ENCODE data around the gene ABCC4.

The ABCC4 gene

GRCh38 chr13:95226050-95226449 is 75.2 kb downstream of the ABCC4 start:
- Histone ChIP-seq H3K36me3 (ENCODE audit: insufficient read depth, low read length) (no peaks in the 10 kb centered on the region), H3K9ac (ENCODE audit: low read depth, low read length) (no peak overlapping the region)

GRCh38 chr13:95224064-95224463 is 77.2 kb downstream of the ABCC4 start:
- peaks cover 3% of the 10 kb centered on the region for H3K36me3 ChIP-seq (ENCODE audit: insufficient read depth, low read length)
- no peaks in the 10 kb centered on the region for H3K9me3 ChIP-seq (replicated peaks; ENCODE audit: low read length)
- H3K4me1 ChIP-seq (ENCODE audit: control insufficient read depth, insufficient read depth, low read length) = no peaks in the 10 kb centered on the region
- H3K4me3 ChIP-seq (ENCODE audit: low read length) = no peak overlapping the region
- H3K4me2 ChIP-seq (ENCODE audit: low read length) = no peak overlapping the region
- no peaks in the 10 kb centered on the region for H3K27me3 ChIP-seq (ENCODE audit: control insufficient read depth, insufficient read depth, low read length)
- H3K9ac ChIP-seq (ENCODE audit: low read depth, low read length) = no peak overlapping the region

More at GRCh38 chr13:95226050-95226449, 75.2 kb downstream of the ABCC4 start:
- no peak overlapping the region for H3K4me3 ChIP-seq (ENCODE audit: low read length)
- no peaks in the 10 kb centered on the region for H3K27me3 ChIP-seq (ENCODE audit: control insufficient read depth, insufficient read depth, low read length)
- no peaks in the 10 kb centered on the region for H3K9me3 ChIP-seq (replicated peaks; ENCODE audit: low read length)
- H3K4me2 ChIP-seq (ENCODE audit: low read length) = no peak overlapping the region
- H3K4me1 ChIP-seq (ENCODE audit: control insufficient read depth, insufficient read depth, low read length) = no peaks in the 10 kb centered on the region

- Histone ChIP-seq H3K36me3 (ENCODE audit: insufficient read depth, low read length) (peaks cover 3% of the 10 kb centered on the region), H3K4me2 (ENCODE audit: low read length) (no peak overlapping the region), H3K27me3 (ENCODE audit: control insufficient read depth, insufficient read depth, low read length) (no peaks in the 10 kb centered on the region), H3K4me1 (ENCODE audit: control insufficient read depth, insufficient read depth, low read length) (no peaks in the 10 kb centered on the region), H3K9me3 (replicated peaks; ENCODE audit: low read length) (no peaks in the 10 kb centered on the region), H3K4me3 (ENCODE audit: low read length) (no peak overlapping the region), H3K9ac (ENCODE audit: low read depth, low read length) (no peak overlapping the region)
These were observed 78.6 kb downstream of the ABCC4 start for GRCh38 chr13:95222733-95223018.

- Histone ChIP-seq H3K36me3 (ENCODE audit: insufficient read depth, low read length) (peaks cover 3% of the 10 kb centered on the region), H3K4me2 (ENCODE audit: low read length) (no peak overlapping the region), H3K27me3 (ENCODE audit: control insufficient read depth, insufficient read depth, low read length) (no peaks in the 10 kb centered on the region), H3K4me3 (ENCODE audit: low read length) (no peak overlapping the region), H3K9me3 (replicated peaks; ENCODE audit: low read length) (no peaks in the 10 kb centered on the region), H3K4me1 (ENCODE audit: control insufficient read depth, insufficient read depth, low read length) (no peaks in the 10 kb centered on the region), H3K9ac (ENCODE audit: low read depth, low read length) (no peak overlapping the region)
These were observed 79.1 kb downstream of the ABCC4 start for GRCh38 chr13:95221971-95222732.

GRCh38 chr13:95220611-95221010 is 80.6 kb downstream of the ABCC4 start:
- no peak overlapping the region for H3K9ac ChIP-seq (ENCODE audit: low read depth, low read length)
- H3K27me3 ChIP-seq (ENCODE audit: control insufficient read depth, insufficient read depth, low read length) = no peaks in the 10 kb centered on the region
- H3K4me3 ChIP-seq (ENCODE audit: low read length) = no peak overlapping the region
- no peaks in the 10 kb centered on the region for H3K9me3 ChIP-seq (replicated peaks; ENCODE audit: low read length)
- H3K4me1 ChIP-seq (ENCODE audit: control insufficient read depth, insufficient read depth, low read length) = no peaks in the 10 kb centered on the region
- H3K4me2 ChIP-seq (ENCODE audit: low read length) = no peak overlapping the region
- peaks cover 3% of the 10 kb centered on the region for H3K36me3 ChIP-seq (ENCODE audit: insufficient read depth, low read length)

GRCh38 chr13:95217920-95218830 is 83.1 kb downstream of the ABCC4 start:
- Histone ChIP-seq H3K36me3 (ENCODE audit: insufficient read depth, low read length) (peaks cover 3% of the 10 kb centered on the region), H3K9me3 (replicated peaks; ENCODE audit: low read length) (no peaks in the 10 kb centered on the region), H3K4me1 (ENCODE audit: control insufficient read depth, insufficient read depth, low read length) (no peaks in the 10 kb centered on the region), H3K9ac (ENCODE audit: low read depth, low read length) (no peak overlapping the region), H3K4me3 (ENCODE audit: low read length) (no peak overlapping the region), H3K27me3 (ENCODE audit: control insufficient read depth, insufficient read depth, low read length) (no peaks in the 10 kb centered on the region), H3K4me2 (ENCODE audit: low read length) (no peak overlapping the region)

GRCh38 chr13:95216182-95216581 is 85.1 kb downstream of the ABCC4 start:
- Histone ChIP-seq H3K9me3 (replicated peaks; ENCODE audit: low read length) (no peaks in the 10 kb centered on the region), H3K27me3 (ENCODE audit: control insufficient read depth, insufficient read depth, low read length) (no peaks in the 10 kb centered on the region), H3K4me2 (ENCODE audit: low read length) (no peak overlapping the region), H3K4me1 (ENCODE audit: control insufficient read depth, insufficient read depth, low read length) (no peaks in the 10 kb centered on the region), H3K4me3 (ENCODE audit: low read length) (no peak overlapping the region), H3K36me3 (ENCODE audit: insufficient read depth, low read length) (peaks cover 3% of the 10 kb centered on the region), H3K9ac (ENCODE audit: low read depth, low read length) (no peak overlapping the region)

GRCh38 chr13:95212983-95213850 is 88.0 kb downstream of the ABCC4 start:
- no peak overlapping the region for H3K4me3 ChIP-seq (ENCODE audit: low read length)
- no peaks in the 10 kb centered on the region for H3K9me3 ChIP-seq (replicated peaks; ENCODE audit: low read length)
- no peak overlapping the region for H3K9ac ChIP-seq (ENCODE audit: low read depth, low read length)
- no peaks in the 10 kb centered on the region for H3K4me1 ChIP-seq (ENCODE audit: control insufficient read depth, insufficient read depth, low read length)
- H3K27me3 ChIP-seq (ENCODE audit: control insufficient read depth, insufficient read depth, low read length) = no peaks in the 10 kb centered on the region
- H3K36me3 ChIP-seq (ENCODE audit: insufficient read depth, low read length) = peaks cover 7% of the 10 kb centered on the region
- H3K4me2 ChIP-seq (ENCODE audit: low read length) = no peak overlapping the region

- Histone ChIP-seq H3K9ac (ENCODE audit: low read depth, low read length) (no peak overlapping the region), H3K9me3 (replicated peaks; ENCODE audit: low read length) (no peaks in the 10 kb centered on the region), H3K4me2 (ENCODE audit: low read length) (no peak overlapping the region), H3K4me1 (ENCODE audit: control insufficient read depth, insufficient read depth, low read length) (no peaks in the 10 kb centered on the region), H3K4me3 (ENCODE audit: low read length) (no peak overlapping the region), H3K27me3 (ENCODE audit: control insufficient read depth, insufficient read depth, low read length) (no peaks in the 10 kb centered on the region), H3K36me3 (ENCODE audit: insufficient read depth, low read length) (peaks cover 27% of the 10 kb centered on the region)
These were observed 92.1 kb downstream of the ABCC4 start for GRCh38 chr13:95209109-95209508.

GRCh38 chr13:95207769-95208366 is 93.4 kb downstream of the ABCC4 start:
- peaks cover 33% of the 10 kb centered on the region for H3K36me3 ChIP-seq (ENCODE audit: insufficient read depth, low read length)
- H3K4me3 ChIP-seq (ENCODE audit: low read length) = no peak overlapping the region
- no peak overlapping the region for H3K4me2 ChIP-seq (ENCODE audit: low read length)
- no peaks in the 10 kb centered on the region for H3K9me3 ChIP-seq (replicated peaks; ENCODE audit: low read length)
- H3K9ac ChIP-seq (ENCODE audit: low read depth, low read length) = no peak overlapping the region
- H3K27me3 ChIP-seq (ENCODE audit: control insufficient read depth, insufficient read depth, low read length) = no peaks in the 10 kb centered on the region
- H3K4me1 ChIP-seq (ENCODE audit: control insufficient read depth, insufficient read depth, low read length) = no peaks in the 10 kb centered on the region

GRCh38 chr13:95206116-95206515 is 95.1 kb downstream of the ABCC4 start:
- no peak overlapping the region for H3K4me3 ChIP-seq (ENCODE audit: low read length)
- H3K27me3 ChIP-seq (ENCODE audit: control insufficient read depth, insufficient read depth, low read length) = no peaks in the 10 kb centered on the region
- peaks cover 33% of the 10 kb centered on the region for H3K36me3 ChIP-seq (ENCODE audit: insufficient read depth, low read length)
- no peak overlapping the region for H3K9ac ChIP-seq (ENCODE audit: low read depth, low read length)
- no peak overlapping the region for H3K4me2 ChIP-seq (ENCODE audit: low read length)
- H3K9me3 ChIP-seq (replicated peaks; ENCODE audit: low read length) = no peaks in the 10 kb centered on the region
- H3K4me1 ChIP-seq (ENCODE audit: control insufficient read depth, insufficient read depth, low read length) = no peaks in the 10 kb centered on the region

Measured in skeletal muscle satellite cell (primary cell).